Liver (tissue), 3 donors: ENCODE measurements around the gene MVB12B.

ENCODE experiments used
- EGR1 ChIP-seq, 2 donors: IDR thresholded peaks; 2 replicates each; pipeline ENCODE4 v1.6.1; 2016 to 2018; ENCODE audit warnings: antibody characterized with exemption in 2 of 2, low read depth in 2 of 2
- FOXA1 ChIP-seq: IDR thresholded peaks from 2 replicates; pipeline ENCODE4 v1.6.1; 2016; ENCODE audit warnings: antibody characterized with exemption
- GABPA ChIP-seq, 2 donors: IDR thresholded peaks in 1 of 2; conservative IDR thresholded peaks in 1 of 2; 2 replicates each; pipeline ENCODE4 v1.6.1; 2016; ENCODE audit warnings: antibody characterized with exemption in 2 of 2, mild to moderate bottlenecking in 1 of 2, moderate library complexity in 1 of 2
- JUND ChIP-seq, 2 donors: IDR thresholded peaks; 2 replicates each; pipeline ENCODE4 v1.6.1; 2016; ENCODE audit warnings: antibody characterized with exemption in 2 of 2
- RAD21 ChIP-seq, 2 donors: IDR thresholded peaks; 2 replicates each; pipeline ENCODE4 v1.6.1; 2016; ENCODE audit warnings: antibody characterized with exemption in 2 of 2, mild to moderate bottlenecking in 2 of 2
- REST ChIP-seq: IDR thresholded peaks from 2 replicates; pipeline ENCODE4 v1.6.1; 2016; ENCODE audit warnings: antibody characterized with exemption, mild to moderate bottlenecking
- TAF1 ChIP-seq: conservative IDR thresholded peaks from 2 replicates; pipeline ENCODE4 v1.6.1; 2016; ENCODE audit warnings: antibody characterized with exemption, mild to moderate bottlenecking
- TF ChIP-seq, protein P1 (sequence below): fragments of 150-350 bp; IDR thresholded peaks from 2 replicates; pipeline ENCODE4 v1.5.1; 2017; ENCODE audit warnings: improper control_type of control experiment, low read depth, low read length; ENCODE audit not compliant: missing input control
- TF ChIP-seq, protein P2 (sequence below): IDR thresholded peaks from 2 replicates; pipeline ENCODE4 v1.6.1; 2016; ENCODE audit warnings: antibody characterized with exemption
- TF ChIP-seq, protein P3 (sequence below): IDR thresholded peaks from 2 replicates; pipeline ENCODE4 v1.6.1; 2016; ENCODE audit warnings: antibody characterized with exemption
- TF ChIP-seq, protein P4 (sequence below): IDR thresholded peaks from 2 replicates; pipeline ENCODE4 v1.6.1; 2016; ENCODE audit warnings: antibody characterized with exemption
- donor health status: healthy.
- donor health status: healthy.

DNA sequence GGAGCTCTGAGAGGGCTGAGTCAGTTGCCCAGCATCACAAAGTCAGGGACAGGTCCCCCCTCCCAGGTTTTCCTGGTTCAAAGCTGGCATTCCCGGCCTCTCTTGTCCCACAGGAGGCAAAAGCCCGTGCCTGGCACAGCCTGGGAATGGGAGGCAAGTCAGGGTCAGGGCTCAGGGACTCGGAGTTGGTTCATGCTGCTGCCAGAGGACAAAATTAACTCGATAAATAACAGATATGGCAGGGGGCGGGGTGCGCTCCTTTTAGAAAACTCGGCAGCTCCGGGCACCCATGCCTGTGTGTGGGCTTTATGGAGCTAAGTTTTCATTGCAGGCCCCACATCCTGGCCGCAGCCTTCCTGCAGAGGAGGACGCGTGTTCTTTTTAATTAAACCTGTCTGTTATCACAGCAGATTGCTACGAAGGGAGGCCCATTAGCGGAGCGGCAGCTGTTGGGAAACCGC, 224.3 kb downstream of the MVB12B start:
- TF ChIP-seq, protein P1, sequence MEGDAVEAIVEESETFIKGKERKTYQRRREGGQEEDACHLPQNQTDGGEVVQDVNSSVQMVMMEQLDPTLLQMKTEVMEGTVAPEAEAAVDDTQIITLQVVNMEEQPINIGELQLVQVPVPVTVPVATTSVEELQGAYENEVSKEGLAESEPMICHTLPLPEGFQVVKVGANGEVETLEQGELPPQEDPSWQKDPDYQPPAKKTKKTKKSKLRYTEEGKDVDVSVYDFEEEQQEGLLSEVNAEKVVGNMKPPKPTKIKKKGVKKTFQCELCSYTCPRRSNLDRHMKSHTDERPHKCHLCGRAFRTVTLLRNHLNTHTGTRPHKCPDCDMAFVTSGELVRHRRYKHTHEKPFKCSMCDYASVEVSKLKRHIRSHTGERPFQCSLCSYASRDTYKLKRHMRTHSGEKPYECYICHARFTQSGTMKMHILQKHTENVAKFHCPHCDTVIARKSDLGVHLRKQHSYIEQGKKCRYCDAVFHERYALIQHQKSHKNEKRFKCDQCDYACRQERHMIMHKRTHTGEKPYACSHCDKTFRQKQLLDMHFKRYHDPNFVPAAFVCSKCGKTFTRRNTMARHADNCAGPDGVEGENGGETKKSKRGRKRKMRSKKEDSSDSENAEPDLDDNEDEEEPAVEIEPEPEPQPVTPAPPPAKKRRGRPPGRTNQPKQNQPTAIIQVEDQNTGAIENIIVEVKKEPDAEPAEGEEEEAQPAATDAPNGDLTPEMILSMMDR, result no peak
- no peak for TF ChIP-seq EGR1 (IDR thresholded peaks at IDR 0.05; ENCODE audit: low read depth in 2 of 2)
- no peak for TF ChIP-seq JUND (IDR thresholded peaks at IDR 0.05)
- no peak for TF ChIP-seq REST
- TF ChIP-seq GABPA (IDR thresholded peaks at IDR 0.05 in 1 of 2, conservative IDR thresholded peaks at IDR 0.05 in 1 of 2), result no peak
- TF ChIP-seq, protein P2, sequence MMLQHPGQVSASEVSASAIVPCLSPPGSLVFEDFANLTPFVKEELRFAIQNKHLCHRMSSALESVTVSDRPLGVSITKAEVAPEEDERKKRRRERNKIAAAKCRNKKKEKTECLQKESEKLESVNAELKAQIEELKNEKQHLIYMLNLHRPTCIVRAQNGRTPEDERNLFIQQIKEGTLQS, result no peak
- TF ChIP-seq, protein P3, sequence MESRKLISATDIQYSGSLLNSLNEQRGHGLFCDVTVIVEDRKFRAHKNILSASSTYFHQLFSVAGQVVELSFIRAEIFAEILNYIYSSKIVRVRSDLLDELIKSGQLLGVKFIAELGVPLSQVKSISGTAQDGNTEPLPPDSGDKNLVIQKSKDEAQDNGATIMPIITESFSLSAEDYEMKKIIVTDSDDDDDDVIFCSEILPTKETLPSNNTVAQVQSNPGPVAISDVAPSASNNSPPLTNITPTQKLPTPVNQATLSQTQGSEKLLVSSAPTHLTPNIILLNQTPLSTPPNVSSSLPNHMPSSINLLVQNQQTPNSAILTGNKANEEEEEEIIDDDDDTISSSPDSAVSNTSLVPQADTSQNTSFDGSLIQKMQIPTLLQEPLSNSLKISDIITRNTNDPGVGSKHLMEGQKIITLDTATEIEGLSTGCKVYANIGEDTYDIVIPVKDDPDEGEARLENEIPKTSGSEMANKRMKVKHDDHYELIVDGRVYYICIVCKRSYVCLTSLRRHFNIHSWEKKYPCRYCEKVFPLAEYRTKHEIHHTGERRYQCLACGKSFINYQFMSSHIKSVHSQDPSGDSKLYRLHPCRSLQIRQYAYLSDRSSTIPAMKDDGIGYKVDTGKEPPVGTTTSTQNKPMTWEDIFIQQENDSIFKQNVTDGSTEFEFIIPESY, result no peak
- no peak for TF ChIP-seq RAD21 (IDR thresholded peaks at IDR 0.05)
- no peak for TF ChIP-seq TAF1
- TF ChIP-seq, protein P4, sequence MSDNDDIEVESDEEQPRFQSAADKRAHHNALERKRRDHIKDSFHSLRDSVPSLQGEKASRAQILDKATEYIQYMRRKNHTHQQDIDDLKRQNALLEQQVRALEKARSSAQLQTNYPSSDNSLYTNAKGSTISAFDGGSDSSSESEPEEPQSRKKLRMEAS, result no peak
- no peak for TF ChIP-seq FOXA1
